HepG2 (cell line): ENCODE results near the gene SNRPD3. TPM values are rescaled to one million over a fixed set of nuclear protein-coding genes. Genes with fewer than 3 reads are reported as not detected.

Experiments used
- AHDC1 ChIP-seq: sonication (generic); formaldehyde crosslinking; IDR thresholded peaks from 2 replicates; pipeline ENCODE4 v1.5.1; 2020; ENCODE audit warnings: mild to moderate bottlenecking, missing genetic modification reagents, borderline replicate concordance
- BRD4 ChIP-seq: sonication (generic); formaldehyde crosslinking; IDR thresholded peaks from 2 replicates; pipeline ENCODE4 v1.4.0; 2020; ENCODE audit warnings: missing genetic modification reagents
- HBP1 ChIP-seq: IDR thresholded peaks from 2 replicates; pipeline ENCODE4 v1.6.1; 2016; ENCODE audit warnings: low read depth, control low read depth
- YY1 ChIP-seq: IDR thresholded peaks from 2 replicates; pipeline ENCODE4 v1.6.1; 2011; ENCODE audit warnings: low read length, low read depth, moderate library complexity, mild to moderate bottlenecking; ENCODE audit not compliant: insufficient read depth, insufficient replicate concordance
- ZBTB7B ChIP-seq: sonication (generic); formaldehyde crosslinking; IDR thresholded peaks from 2 replicates; pipeline ENCODE4 v1.4.0; 2020; ENCODE audit warnings: missing genetic modification reagents
- ZFYVE20 ChIP-seq: sonication (generic); formaldehyde crosslinking; IDR thresholded peaks from 2 replicates; pipeline ENCODE4 v1.8.0; 2023; ENCODE audit warnings: low read depth, mild to moderate bottlenecking, moderate library complexity, missing genetic modification reagents, borderline replicate concordance
- polyA plus RNA-seq, 8 experiments: library from polyadenylated mRNA; depleted of rRNA in 3 of 8; stranded (reverse) in 7 of 8; unstranded in 1 of 8; fragments of >200 nt; fragmentation: Illumina TruSeq in 4 of 8; extraction: Trizol in 4 of 8; gene quantifications; 2 replicates each; pipeline versions ENCODE4 v1.2.1 to v1.2.3, GENCODE V29; 2011 to 2016; ENCODE audit warnings: low read depth in 4 of 8, missing spikeins in 1 of 8, mixed read lengths in 1 of 8; ENCODE audit not compliant: insufficient read depth in 1 of 8
- total RNA-seq, 5 experiments: library from RNA; depleted of rRNA; stranded (reverse); fragments of >200 nt; fragmentation: Illumina TruSeq; extraction: Trizol; gene quantifications; 2 replicates each; pipeline ENCODE4 v1.2.3, GENCODE V29; 2016; ENCODE audit warnings: low read depth in 1 of 5

Gene SNRPD3
- total and polyA plus RNA-seq, 2 of the 13 experiments (the other 11 are each of a cell fraction or from before 2014, with no cell fraction given): 110 to 209 TPM

GRCh38 chr22:24554313-24555164 lies 1.3 kb upstream of the SNRPD3 start, which contains the start of gene GUCD1 (continued):
- TF ChIP-seq AHDC1: 0 out of 2 replicates have a peak, but pooled peaks have one; percentile 54
- no peak for TF ChIP-seq ZFYVE20 (CRISPR knock-in tag)
- peak; percentile 37; the same call in 1 of the 2 replicates for TF ChIP-seq ZBTB7B (CRISPR knock-in tag)
- TF ChIP-seq YY1: peak; percentile 32
- TF ChIP-seq BRD4: 0 out of 2 replicates have a peak, but pooled peaks have one; percentile 78
- TF ChIP-seq HBP1: no peak
